ENCODE measurements around the gene CBX7. TPM values are rescaled to one million over a fixed set of nuclear protein-coding genes. Genes with fewer than 3 reads are reported as not detected.

CBX7 gene
- total and polyA plus RNA-seq, 8 donors: 17.2 to 44.0 (median 25.1) TPM

DNA sequence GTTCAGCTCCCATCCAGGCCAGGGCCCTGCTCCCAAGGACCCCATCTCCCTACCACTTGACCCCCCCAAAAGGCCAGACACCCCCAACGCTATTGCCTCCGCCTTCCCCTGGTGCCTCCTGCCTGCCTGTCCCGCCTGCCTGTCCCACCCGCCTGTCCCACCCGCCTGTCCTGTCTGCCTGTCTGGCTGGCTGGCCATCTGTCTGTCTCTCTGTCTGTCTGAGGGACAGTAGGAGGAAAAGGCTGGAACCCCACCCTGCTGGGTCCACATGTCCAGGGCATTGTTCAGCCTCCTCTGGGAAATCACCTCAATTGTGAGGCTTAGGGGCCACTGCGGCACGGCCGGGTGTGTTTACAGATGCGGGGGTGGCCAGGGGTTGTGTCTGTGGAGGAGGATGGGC lies 25.3 kb upstream of the CBX7 start:
- no peaks in the 10 kb centered on the region for H3K36me3 ChIP-seq
- TF ChIP-seq, protein P1, sequence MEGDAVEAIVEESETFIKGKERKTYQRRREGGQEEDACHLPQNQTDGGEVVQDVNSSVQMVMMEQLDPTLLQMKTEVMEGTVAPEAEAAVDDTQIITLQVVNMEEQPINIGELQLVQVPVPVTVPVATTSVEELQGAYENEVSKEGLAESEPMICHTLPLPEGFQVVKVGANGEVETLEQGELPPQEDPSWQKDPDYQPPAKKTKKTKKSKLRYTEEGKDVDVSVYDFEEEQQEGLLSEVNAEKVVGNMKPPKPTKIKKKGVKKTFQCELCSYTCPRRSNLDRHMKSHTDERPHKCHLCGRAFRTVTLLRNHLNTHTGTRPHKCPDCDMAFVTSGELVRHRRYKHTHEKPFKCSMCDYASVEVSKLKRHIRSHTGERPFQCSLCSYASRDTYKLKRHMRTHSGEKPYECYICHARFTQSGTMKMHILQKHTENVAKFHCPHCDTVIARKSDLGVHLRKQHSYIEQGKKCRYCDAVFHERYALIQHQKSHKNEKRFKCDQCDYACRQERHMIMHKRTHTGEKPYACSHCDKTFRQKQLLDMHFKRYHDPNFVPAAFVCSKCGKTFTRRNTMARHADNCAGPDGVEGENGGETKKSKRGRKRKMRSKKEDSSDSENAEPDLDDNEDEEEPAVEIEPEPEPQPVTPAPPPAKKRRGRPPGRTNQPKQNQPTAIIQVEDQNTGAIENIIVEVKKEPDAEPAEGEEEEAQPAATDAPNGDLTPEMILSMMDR (IDR thresholded peaks at IDR 0.05): no peak
- H3K9me3 ChIP-seq: no peaks in the 10 kb centered on the region
- WGBS, 2 donors: 86 to 94% methylated on average over 9 of the region's 9 CpGs
- intact Hi-C loops (cut with DNase I): loop anchor here (10.0 kb wide), 3 partner anchors 57 to 347 kb away; partner anchors contain the start of gene ATF4 (in 1 of the 3)
- FAIRE-seq: no peak
- H3K27me3 ChIP-seq: no peaks in the 10 kb centered on the region
- peak in 1 of 6 donors; percentile 11 for DNase-seq
- ATAC-seq: no peak
- H3K27ac ChIP-seq: no peak overlapping the region
- H3K4me3 ChIP-seq: no peak overlapping the region
- H3K4me1 ChIP-seq: peaks cover 8 to 12% (median 10%) of the 10 kb centered on the region in 3 donors

DNA sequence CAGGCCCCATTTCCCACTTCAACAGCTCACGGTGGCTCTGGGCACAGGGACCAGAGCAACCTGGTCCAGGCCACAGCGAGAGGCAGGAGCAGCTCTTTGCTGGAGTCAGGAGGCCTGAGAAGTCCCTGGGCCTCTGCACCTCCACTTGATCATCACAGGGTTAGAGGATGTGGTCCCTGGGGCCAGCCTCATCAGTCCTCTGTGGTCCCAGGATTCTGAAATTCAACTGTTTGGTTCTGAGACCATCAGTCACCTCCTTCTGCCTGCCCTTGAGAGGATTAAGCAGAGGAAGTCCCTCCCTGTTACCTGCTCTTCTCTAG lies 24.9 kb upstream of the CBX7 start:
- Histone ChIP-seq H3K4me3 (no peak overlapping the region), H3K27ac (no peak overlapping the region), H3K9me3 (no peaks in the 10 kb centered on the region), H3K4me1 (peaks cover 8 to 12% (median 10%) of the 10 kb centered on the region in 3 donors), H3K36me3 (no peaks in the 10 kb centered on the region), H3K27me3 (no peaks in the 10 kb centered on the region)
- TF ChIP-seq, protein P1 (IDR thresholded peaks at IDR 0.05): no peak
- WGBS, 2 donors: 91 to 92% methylated on average over 2 of the region's 2 CpGs
- FAIRE-seq (no peak), DNase-seq (peak in 1 of 6 donors; percentile 8), ATAC-seq (no peak)
- intact Hi-C loops (cut with DNase I): loop anchor here (10.0 kb wide), 3 partner anchors 57 to 347 kb away; partner anchors contain the start of gene ATF4 (in 1 of the 3)

DNA sequence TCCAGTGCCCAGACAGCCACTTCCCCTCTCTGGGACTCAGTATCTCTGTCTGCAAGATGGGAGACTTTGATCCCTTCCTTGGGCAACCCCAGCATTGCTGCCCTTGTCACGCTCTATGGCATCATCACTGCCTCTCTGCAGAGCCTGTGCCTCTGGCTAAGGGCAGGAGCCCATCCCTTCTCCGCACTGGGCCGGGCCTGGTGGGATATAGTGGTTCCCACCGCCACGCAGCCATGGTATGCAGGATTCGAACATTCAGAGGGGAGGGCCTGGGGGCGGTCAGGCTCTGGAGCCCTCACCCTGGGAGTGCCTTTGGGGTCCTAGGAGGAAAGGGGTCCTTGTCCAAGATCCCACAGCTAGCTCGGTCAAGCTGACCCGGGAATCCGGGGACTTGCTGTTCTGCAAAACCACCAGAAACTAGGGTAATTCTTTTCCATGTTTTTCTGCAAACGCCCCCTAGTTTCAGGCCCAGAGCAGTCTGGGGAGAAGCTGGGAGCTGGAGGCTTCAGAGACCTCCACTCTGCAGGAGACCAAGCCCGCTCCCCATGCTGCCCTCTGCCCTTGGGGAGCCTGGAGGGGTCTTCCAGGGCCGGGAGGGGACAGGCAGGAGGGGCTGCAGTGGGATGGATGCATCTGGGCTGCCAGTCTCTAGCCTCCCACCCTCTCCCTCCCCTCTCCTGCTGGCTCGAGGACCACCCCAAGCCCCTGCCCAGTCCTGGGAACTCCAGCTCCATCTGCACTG lies 24.4 kb upstream of the CBX7 start:
- no peak for ATAC-seq
- no peaks in the 10 kb centered on the region for H3K36me3 ChIP-seq

DNA sequence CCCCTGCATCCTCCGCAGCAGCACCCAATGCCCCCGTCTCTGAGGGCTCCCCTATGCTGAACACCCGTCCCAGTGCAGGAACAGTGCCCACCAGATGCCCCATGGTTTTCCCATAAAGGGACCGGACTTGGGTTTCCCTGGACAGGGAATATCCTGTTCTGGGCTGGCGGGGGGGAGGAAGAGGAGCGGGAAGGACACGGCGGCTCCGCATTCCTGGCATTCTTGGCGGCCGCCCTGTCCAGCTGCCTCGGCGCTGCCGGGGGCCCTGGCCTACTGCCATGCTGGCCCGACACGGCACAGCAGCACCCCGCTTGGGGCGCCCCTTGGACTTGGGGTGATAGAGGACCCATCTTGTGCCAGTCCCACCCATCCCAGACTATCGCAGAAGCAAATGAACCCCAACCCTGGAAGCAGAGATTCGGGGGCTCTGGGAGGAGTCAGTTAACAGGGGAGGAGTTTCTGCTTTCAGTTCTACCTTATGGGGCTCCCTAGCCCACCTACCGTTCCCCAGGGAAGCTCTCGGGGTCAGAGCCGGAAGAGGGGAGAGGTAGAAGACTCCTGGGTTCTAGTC lies 23.7 kb upstream of the CBX7 start:
- TF ChIP-seq, protein P1 (IDR thresholded peaks at IDR 0.05): no peak
- Histone ChIP-seq H3K9me3 (no peaks in the 10 kb centered on the region), H3K4me3 (no peak overlapping the region), H3K27ac (peak overlapping the region; percentile 52 to 64 (median 62)), H3K27me3 (no peaks in the 10 kb centered on the region), H3K4me1 (peaks cover 8 to 12% (median 10%) of the 10 kb centered on the region in 3 donors), H3K36me3 (no peaks in the 10 kb centered on the region)
- FAIRE-seq (no peak), ATAC-seq (peak; percentile 36 to 74 (median 59)), DNase-seq (peak in 5 of 6 donors; percentile 45 to 88 (median 73))
- intact Hi-C loops (cut with DNase I): loop anchor here (10.0 kb wide), 3 partner anchors 59 to 349 kb away; partner anchors contain the start of gene ATF4 (in 1 of the 3)
- WGBS, 2 donors: 43 to 53% methylated on average over 22 to 23 of the region's 23 CpGs

More for the DNA sequence above, 24.4 kb upstream of the CBX7 start:
- intact Hi-C loops (cut with DNase I): loop anchor here (10.0 kb wide), 3 partner anchors 58 to 348 kb away; partner anchors contain the start of gene ATF4 (in 1 of the 3)
- peak overlapping the region in 3 of 4 donors; percentile 18 to 64 (median 62) for H3K27ac ChIP-seq
- no peaks in the 10 kb centered on the region for H3K27me3 ChIP-seq
- FAIRE-seq (no peak), DNase-seq (peak in 1 of 6 donors; percentile 12)
- H3K9me3 ChIP-seq: no peaks in the 10 kb centered on the region
- peaks cover 8 to 12% (median 10%) of the 10 kb centered on the region in 3 donors for H3K4me1 ChIP-seq
- WGBS, 2 donors: 86 to 89% methylated on average over 13 to 14 of the region's 14 CpGs
- TF ChIP-seq, protein P1 (IDR thresholded peaks at IDR 0.05): no peak
- no peak overlapping the region for H3K4me3 ChIP-seq
